Measurements from ENCODE around the gene AOC3. TPM values are rescaled to one million over a fixed set of nuclear protein-coding genes. Genes with fewer than 3 reads are reported as not detected.
A peak's percentile ranks its signal among the peaks of the same experiment; 100 is the strongest.
"Not testable (repeated sequence)": the region's sequence is repeated elsewhere in the genome, so short reads cannot be mapped to it uniquely, and the experiment has no call there.

The AOC3 gene
- total RNA-seq, 1 experiment from 2014 or later: 0.78 TPM

GRCh38 chr17:42843358-42843934, 7.6 kb upstream of the AOC3 start:
- in situ Hi-C loops (cut with HindIII; ENCODE audit: low sequenced_read_pairs): no loop called here

GRCh38 chr17:42844271-42844670, 6.7 kb upstream of the AOC3 start, which contains the start of gene AOC2:
Gene AOC2 (plus strand): TSS chr17:42844580. CDS start chr17:42844627, 47 bp downstream.
- in situ Hi-C loops (cut with HindIII; ENCODE audit: low sequenced_read_pairs): no loop called here
- DNase-seq (ENCODE audit: low spot score): no peak

More at GRCh38 chr17:42843358-42843934, 7.6 kb upstream of the AOC3 start:
- peak; percentile 68 for DNase-seq (ENCODE audit: low spot score)

DNA sequence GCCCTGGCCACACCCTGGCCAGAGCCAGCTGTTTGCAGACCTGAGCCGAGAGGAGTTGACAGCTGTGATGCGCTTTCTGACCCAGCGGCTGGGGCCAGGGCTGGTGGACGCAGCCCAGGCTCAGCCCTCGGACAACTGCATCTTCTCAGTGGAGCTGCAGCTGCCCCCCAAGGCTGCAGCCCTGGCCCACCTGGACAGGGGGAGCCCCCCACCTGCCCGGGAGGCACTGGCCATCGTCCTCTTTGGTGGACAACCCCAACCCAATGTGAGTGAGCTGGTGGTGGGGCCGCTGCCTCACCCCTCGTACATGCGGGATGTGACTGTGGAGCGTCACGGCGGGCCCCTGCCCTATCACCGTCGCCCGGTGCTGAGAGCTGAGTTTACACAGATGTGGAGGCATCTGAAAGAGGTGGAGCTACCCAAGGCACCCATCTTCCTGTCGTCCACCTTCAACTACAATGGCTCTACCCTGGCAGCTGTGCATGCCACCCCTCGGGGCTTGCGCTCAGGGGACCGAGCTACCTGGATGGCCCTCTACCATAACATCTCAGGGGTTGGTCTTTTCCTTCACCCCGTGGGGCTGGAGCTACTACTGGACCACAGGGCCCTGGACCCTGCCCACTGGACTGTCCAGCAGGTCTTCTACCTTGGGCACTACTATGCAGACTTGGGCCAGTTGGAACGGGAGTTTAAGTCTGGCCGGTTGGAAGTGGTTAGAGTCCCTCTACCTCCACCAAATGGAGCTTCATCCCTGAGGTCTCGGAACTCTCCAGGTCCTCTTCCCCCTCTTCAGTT, 6.0 kb upstream of the AOC3 start:
- in situ Hi-C loops (cut with HindIII; ENCODE audit: low sequenced_read_pairs): no loop called here
- DNase-seq (ENCODE audit: low spot score): no peak

- DNase-seq (ENCODE audit: low spot score): no peak
- in situ Hi-C loops (cut with HindIII; ENCODE audit: low sequenced_read_pairs): no loop called here
These were observed 5.5 kb upstream of the AOC3 start for GRCh38 chr17:42845556-42845917.

DNA sequence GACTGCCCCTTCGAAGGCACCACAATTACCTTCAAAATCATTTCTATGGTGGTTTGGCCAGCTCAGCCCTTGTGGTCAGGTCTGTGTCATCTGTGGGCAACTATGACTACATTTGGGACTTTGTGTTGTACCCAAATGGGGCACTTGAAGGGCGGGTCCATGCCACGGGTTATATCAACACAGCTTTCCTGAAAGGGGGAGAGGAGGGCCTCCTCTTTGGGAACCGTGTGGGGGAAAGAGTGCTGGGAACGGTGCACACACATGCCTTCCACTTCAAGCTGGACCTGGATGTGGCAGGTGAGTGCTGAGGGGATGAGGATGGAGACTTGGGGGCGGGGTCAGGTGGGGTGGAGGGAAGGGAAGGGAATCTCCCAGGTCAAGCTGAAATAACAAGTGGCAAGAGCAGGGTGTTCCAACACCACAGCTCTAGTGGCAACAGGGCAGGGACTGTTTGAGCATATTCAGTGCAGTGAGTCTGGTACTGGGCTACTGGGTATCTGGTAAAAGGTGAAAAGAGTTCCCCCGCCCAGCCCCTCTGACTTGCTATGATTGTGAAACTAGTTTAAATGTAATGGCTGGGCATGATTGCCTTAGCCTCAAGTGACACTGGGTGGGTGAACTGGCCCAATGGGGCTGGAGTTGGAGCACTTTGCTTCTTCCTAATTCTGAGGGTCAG, 4.9 kb upstream of the AOC3 start:
- DNase-seq (ENCODE audit: low spot score): no peak
- in situ Hi-C loops (cut with HindIII; ENCODE audit: low sequenced_read_pairs): no loop called here

DNA sequence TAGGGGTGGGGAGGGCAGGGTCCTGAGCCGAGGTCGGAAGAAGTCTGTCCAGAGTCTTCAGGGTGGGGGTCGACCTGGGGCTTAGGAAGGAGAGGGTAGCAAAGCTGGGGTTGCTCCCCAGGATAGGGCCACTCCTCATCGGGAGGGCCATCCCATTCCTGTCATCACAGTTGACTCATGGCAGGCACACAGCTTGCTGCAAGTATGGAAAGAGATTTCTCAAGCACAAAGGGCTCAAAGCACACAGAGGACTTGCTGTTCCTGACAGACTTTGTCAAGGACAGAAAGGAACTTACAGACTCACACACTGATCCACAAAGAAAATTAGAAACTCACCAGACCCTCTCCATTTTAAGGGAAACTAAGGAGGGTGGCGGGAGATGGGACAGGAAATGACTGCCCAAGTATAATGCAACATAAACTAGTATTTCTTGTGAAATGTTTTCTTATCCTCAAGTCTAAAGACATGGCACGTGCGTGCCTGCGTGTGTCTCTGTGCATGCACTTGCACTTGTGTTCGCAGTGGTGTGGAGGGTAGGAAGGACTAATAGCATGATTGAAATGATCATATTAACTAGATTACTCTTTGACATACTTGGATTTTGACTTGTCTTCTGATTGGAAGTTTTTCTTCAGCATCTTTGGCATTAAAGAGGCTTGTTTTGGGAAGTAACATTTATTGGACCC, 4.3 kb upstream of the AOC3 start:
- no peak for DNase-seq (ENCODE audit: low spot score)
- in situ Hi-C loops (cut with HindIII; ENCODE audit: low sequenced_read_pairs): no loop called here

- in situ Hi-C loops (cut with HindIII; ENCODE audit: low sequenced_read_pairs): no loop called here
- no peak for DNase-seq (ENCODE audit: low spot score)
These were observed 2.9 kb upstream of the AOC3 start for GRCh38 chr17:42848093-42848492.

DNA sequence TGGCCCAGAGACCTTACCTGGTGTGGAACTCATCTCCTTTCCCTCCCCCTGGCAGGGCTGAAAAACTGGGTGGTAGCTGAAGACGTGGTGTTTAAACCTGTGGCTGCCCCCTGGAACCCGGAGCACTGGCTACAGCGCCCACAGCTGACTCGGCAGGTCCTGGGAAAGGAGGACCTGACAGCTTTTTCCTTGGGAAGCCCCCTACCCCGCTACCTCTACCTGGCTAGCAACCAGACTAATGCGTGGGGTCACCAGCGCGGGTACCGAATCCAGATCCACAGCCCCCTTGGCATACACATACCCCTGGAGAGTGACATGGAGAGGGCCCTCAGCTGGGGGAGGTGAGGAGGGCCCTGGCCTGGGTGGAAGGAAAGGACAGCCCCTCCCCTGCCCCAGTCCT, 2.0 kb upstream of the AOC3 start:
- in situ Hi-C loops (cut with HindIII; ENCODE audit: low sequenced_read_pairs): no loop called here
- no peak for DNase-seq (ENCODE audit: low spot score)

DNA sequence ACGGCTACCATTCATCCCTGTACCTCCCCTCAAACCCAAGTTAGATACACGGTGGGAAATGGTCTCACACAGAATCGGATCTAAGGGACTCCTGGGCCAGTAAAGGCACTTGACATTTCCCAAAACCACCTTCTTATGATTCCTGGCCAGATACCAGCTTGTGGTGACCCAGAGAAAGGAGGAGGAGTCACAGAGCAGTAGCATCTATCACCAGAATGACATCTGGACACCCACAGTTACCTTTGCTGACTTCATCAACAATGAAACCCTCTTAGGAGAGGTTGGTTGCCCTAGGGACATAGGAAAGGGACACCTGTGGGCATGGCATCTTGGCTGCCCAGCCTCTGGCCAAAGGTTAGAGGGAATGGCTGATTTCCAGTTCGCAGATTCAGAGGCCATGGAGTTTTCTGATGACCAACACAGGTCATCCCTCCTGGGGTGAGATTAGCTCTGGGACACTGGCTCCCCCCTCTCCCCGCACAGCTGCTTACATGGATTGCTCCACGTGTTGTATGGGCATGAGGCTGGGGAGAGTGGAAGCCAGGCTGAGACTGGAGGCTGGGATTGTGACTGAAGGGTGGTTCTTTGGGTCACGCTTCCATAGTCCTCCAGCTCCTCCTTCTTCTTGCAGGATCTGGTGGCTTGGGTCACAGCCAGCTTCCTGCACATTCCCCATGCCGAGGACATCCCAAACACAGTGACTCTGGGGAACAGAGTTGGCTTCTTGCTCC, 1.4 kb upstream of the AOC3 start:
- DNase-seq (ENCODE audit: low spot score): no peak
- in situ Hi-C loops (cut with HindIII; ENCODE audit: low sequenced_read_pairs): no loop called here

- DNase-seq (ENCODE audit: low spot score); in situ Hi-C loops (cut with HindIII; ENCODE audit: low sequenced_read_pairs): not testable (repeated sequence)
These were observed 607 bp downstream of the AOC3 start for GRCh38 chr17:42851371-42852240.

DNA sequence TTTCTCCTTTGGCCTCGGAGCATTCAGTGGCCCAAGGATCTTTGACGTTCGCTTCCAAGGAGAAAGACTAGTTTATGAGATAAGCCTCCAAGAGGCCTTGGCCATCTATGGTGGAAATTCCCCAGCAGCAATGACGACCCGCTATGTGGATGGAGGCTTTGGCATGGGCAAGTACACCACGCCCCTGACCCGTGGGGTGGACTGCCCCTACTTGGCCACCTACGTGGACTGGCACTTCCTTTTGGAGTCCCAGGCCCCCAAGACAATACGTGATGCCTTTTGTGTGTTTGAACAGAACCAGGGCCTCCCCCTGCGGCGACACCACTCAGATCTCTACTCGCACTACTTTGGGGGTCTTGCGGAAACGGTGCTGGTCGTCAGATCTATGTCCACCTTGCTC, 1.4 kb downstream of the AOC3 start:
- in situ Hi-C loops (cut with HindIII; ENCODE audit: low sequenced_read_pairs): no loop called here

GRCh38 chr17:42853004-42853403, 2.0 kb downstream of the AOC3 start:
- in situ Hi-C loops (cut with HindIII; ENCODE audit: low sequenced_read_pairs): no loop called here
- no peak for DNase-seq (ENCODE audit: low spot score)

More for the DNA sequence above, 1.4 kb downstream of the AOC3 start:
- no peak for DNase-seq (ENCODE audit: low spot score)

DNA sequence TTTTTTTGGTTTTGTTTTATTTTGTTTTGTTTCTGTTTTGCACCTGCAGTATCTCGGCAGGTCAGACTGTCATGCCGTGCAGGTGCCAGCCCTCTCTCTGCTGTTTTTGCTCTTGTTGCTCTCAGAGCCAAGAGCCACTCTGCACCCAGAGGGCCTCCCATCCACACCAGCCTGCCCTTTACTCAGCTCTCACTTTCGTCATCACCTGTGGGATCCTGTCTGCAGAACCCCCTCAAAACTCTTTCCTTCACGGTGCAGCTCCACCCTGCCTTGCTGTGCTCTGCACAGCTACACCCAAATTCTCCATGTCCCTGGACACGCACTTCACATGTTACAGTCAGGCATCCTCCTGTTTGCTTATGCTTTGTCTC, 2.6 kb downstream of the AOC3 start:
- no peak for DNase-seq (ENCODE audit: low spot score)
- in situ Hi-C loops (cut with HindIII; ENCODE audit: low sequenced_read_pairs): no loop called here

DNA sequence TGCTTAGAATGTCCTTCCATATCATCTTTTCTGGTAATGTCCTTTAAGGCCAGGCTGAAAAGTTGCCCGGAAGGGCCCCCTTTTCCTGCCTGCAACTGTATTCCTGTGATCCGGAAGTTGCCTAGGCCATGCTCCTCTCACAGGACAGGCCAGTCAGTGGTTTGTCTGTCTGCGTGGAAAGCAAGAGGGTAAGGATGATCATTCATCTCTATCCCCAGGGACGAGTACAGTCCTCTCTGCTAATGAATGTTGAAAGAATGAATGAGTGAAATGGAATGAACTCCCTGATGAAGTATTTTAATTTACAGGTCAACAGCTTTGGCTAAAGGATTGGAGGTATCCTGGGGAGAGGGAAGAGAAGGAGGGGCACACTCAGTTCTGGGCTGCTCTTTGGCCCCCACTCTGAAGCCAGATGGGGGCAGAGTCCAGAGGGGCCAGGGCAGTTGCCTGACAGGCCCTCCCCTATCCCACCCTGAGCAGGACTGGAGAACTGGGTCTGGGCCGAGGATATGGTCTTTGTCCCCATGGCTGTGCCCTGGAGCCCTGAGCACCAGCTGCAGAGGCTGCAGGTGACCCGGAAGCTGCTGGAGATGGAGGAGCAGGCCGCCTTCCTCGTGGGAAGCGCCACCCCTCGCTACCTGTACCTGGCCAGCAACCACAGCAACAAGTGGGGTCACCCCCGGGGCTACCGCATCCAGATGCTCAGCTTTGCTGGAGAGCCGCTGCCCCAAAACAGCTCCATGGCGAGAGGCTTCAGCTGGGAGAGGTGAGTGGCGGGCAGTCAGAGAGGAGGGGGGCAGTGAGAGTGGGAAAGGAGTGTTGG, 3.2 kb downstream of the AOC3 start:
- no peak for DNase-seq (ENCODE audit: low spot score)
- in situ Hi-C loops (cut with HindIII; ENCODE audit: low sequenced_read_pairs): no loop called here

- DNase-seq (ENCODE audit: low spot score): no peak
- in situ Hi-C loops (cut with HindIII; ENCODE audit: low sequenced_read_pairs): no loop called here
These were observed 4.1 kb downstream of the AOC3 start for GRCh38 chr17:42855048-42855596.

DNA sequence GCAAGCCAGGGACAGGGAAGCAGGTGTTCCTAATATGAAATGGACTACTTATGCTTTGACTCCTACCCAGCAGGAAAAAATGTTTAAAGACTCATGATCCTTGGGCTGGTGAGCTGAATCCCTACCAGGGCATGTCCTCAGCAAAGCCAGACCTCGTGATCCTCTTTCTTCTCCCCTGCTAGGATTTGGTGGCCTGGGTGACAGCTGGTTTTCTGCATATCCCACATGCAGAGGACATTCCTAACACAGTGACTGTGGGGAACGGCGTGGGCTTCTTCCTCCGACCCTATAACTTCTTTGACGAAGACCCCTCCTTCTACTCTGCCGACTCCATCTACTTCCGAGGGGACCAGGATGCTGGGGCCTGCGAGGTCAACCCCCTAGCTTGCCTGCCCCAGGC, 5.1 kb downstream of the AOC3 start:
- in situ Hi-C loops (cut with HindIII; ENCODE audit: low sequenced_read_pairs); DNase-seq (ENCODE audit: low spot score): not testable (repeated sequence)

DNA sequence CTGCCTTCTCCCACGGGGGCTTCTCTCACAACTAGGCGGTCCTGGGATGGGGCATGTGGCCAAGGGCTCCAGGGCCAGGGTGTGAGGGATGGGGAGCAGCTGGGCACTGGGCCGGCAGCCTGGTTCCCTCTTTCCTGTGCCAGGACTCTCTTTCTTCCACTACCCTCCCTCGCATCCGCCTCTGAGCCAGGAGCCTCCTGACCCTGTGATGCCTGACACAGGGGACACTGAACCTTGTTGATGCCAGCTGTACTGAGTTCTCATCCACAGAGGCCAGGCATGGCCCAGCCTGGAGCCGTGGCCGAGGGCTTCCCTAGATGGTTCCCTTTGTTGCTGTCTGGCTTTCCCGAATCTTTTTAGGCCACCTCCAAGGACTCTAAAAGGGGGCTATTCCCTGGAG, 5.5 kb downstream of the AOC3 start:
- in situ Hi-C loops (cut with HindIII; ENCODE audit: low sequenced_read_pairs); DNase-seq (ENCODE audit: low spot score): not testable (repeated sequence)

All from G401 (cell line).